Natural killer cell (primary cell): Measurements from ENCODE around the gene RAB1A. TPM values are rescaled to one million over a fixed set of nuclear protein-coding genes. Genes with fewer than 3 reads are reported as not detected.
"Not testable (repeated sequence)": the region's sequence is repeated elsewhere in the genome, so short reads cannot be mapped to it uniquely, and the experiment has no call there.

Source experiments
- ATAC-seq, 3 donors: fragments of 150-1000 bp in 2 of 3; fragments of 200-7000 bp in 1 of 3; cut with Tn5 transposase; 1 replicate in 1 of 3; 2 replicates in 2 of 3; pipeline ENCODE4 v1.10.0; 2021; ENCODE audit warnings: mild to moderate bottlenecking in 2 of 3, moderate library complexity in 2 of 3
- DNase-seq, 2 donors: peaks; one replicate each; pipeline versions ENCODE4 v3.0.0 to v3.0.0-alpha.2; 2013 to 2021; ENCODE audit warnings: mixed read lengths in 1 of 2
- H3K27ac ChIP-seq: one replicate; pipeline ENCODE4 v1.5.1; 2013; ENCODE audit warnings: mild to moderate bottlenecking, low read length
- H3K27me3 ChIP-seq: one replicate; pipeline ENCODE4 v1.6.1; 2013; ENCODE audit warnings: low read length; ENCODE audit not compliant: control insufficient read depth, insufficient read depth
- H3K36me3 ChIP-seq: one replicate; pipeline ENCODE4 v1.6.1; 2013; ENCODE audit warnings: low read length; ENCODE audit not compliant: control insufficient read depth, insufficient read depth
- H3K4me1 ChIP-seq: one replicate; pipeline ENCODE4 v1.6.1; 2013; ENCODE audit warnings: low read length; ENCODE audit not compliant: control insufficient read depth, insufficient read depth
- H3K4me3 ChIP-seq: one replicate; pipeline ENCODE4 v1.5.1; 2013; ENCODE audit warnings: low read length
- H3K9me3 ChIP-seq: one replicate; pipeline ENCODE4 v1.6.1; 2013; ENCODE audit warnings: low read length; ENCODE audit not compliant: control insufficient read depth, insufficient read depth
- H3K27ac Mint-ChIP-seq, 2 donors: one replicate each; pipeline ENCODE4 v1.8.0; 2022; ENCODE audit warnings: mild to moderate bottlenecking in 2 of 2, mixed read lengths in 2 of 2, moderate library complexity in 1 of 2
- H3K27me3 Mint-ChIP-seq, 2 donors: one replicate each; pipeline ENCODE4 v1.8.0; 2022; ENCODE audit warnings: low read depth in 2 of 2, mixed read lengths in 2 of 2
- H3K36me3 Mint-ChIP-seq: one replicate; pipeline ENCODE4 v1.8.0; 2022; ENCODE audit warnings: mixed read lengths
- H3K4me1 Mint-ChIP-seq, 2 donors: one replicate each; pipeline ENCODE4 v1.8.0; 2022; ENCODE audit warnings: mixed read lengths in 2 of 2
- H3K4me3 Mint-ChIP-seq: one replicate; pipeline ENCODE4 v1.8.0; 2022; ENCODE audit warnings: mild to moderate bottlenecking, moderate library complexity, mixed read lengths
- H3K9me3 Mint-ChIP-seq, 2 donors: one replicate each; pipeline ENCODE4 v1.8.0; 2022; ENCODE audit warnings: mixed read lengths in 2 of 2
- CTCF ChIP-seq: fragments of 200-600 bp; IDR thresholded peaks from one replicate; pipeline ENCODE4 v1.8.0; 2022; ENCODE audit warnings: antibody characterized with exemption
- WGBS: methylation state at CpG from one replicate; pipeline ENCODE4 v1.1.7; 2013; ENCODE audit warnings: missing lambda C conversion rate; ENCODE audit not compliant: insufficient coverage; 5-methylcytosine and 5-hydroxymethylcytosine counted together
- intact Hi-C: fragments of 100-400 bp; cut with micrococcal nuclease; formaldehyde crosslinking; loops from one replicate; pipeline ENCODE4 v1.14.2; 2022
- total RNA-seq, 4 donors: library from RNA; stranded (reverse); fragments of 120-200 nt in 1 of 4; gene quantifications; one replicate each; pipeline versions ENCODE4 v1.2.3 to v1.2.4, GENCODE V29; 2013 to 2022

Gene RAB1A
- total RNA-seq, 3 donors from 2014 or later (not counting 1 experiment from before 2014, with no cell fraction given), result 83.5 to 101 (median 93.6) TPM

GRCh38 chr2:65172994-65173790 lies 43.3 kb upstream of the RAB1A start:
- no peak overlapping the region for H3K4me3 ChIP-seq
- H3K27ac ChIP-seq, result no peak overlapping the region
- H3K27me3 ChIP-seq, result no peaks in the 10 kb centered on the region
- H3K36me3 Mint-ChIP-seq, result no peaks in the 10 kb centered on the region
- peaks cover 0 to 2% of the 10 kb centered on the region in 2 donors for H3K27me3 Mint-ChIP-seq
- no peaks in the 10 kb centered on the region for H3K4me1 Mint-ChIP-seq
- no peak for ATAC-seq
- no peak for DNase-seq
- H3K4me1 ChIP-seq, result no peaks in the 10 kb centered on the region
- intact Hi-C loops, result no loop called here
- H3K4me3 Mint-ChIP-seq, result no peak overlapping the region
- 96% methylated on average over 8 of the region's 12 CpGs for WGBS
- no peaks in the 10 kb centered on the region for H3K36me3 ChIP-seq
- H3K27ac Mint-ChIP-seq, result no peak overlapping the region
- H3K9me3 ChIP-seq, result no peaks in the 10 kb centered on the region
- TF ChIP-seq CTCF, result no peak
- no peaks in the 10 kb centered on the region for H3K9me3 Mint-ChIP-seq

- H3K9me3 Mint-ChIP-seq, H3K36me3 ChIP-seq, ATAC-seq, intact Hi-C loops, H3K27me3 ChIP-seq, H3K9me3 ChIP-seq, H3K27me3 Mint-ChIP-seq, H3K4me1 Mint-ChIP-seq, H3K4me1 ChIP-seq, DNase-seq, H3K36me3 Mint-ChIP-seq, H3K4me3 ChIP-seq, H3K27ac Mint-ChIP-seq, H3K27ac ChIP-seq, H3K4me3 Mint-ChIP-seq: not testable (repeated sequence)
- WGBS, result 87% methylated on average over 14 of the region's 14 CpGs
Measured at GRCh38 chr2:65170611-65171477, 40.9 kb upstream of the RAB1A start.

- H3K27me3 Mint-ChIP-seq, result no peaks in the 10 kb centered on the region
- 89% methylated on average over 4 of the region's 4 CpGs for WGBS
- no peak for TF ChIP-seq CTCF
- Histone ChIP-seq H3K27me3 (no peaks in the 10 kb centered on the region), H3K27ac (no peak overlapping the region), H3K4me3 (no peak overlapping the region), H3K9me3 (no peaks in the 10 kb centered on the region), H3K4me1 (no peaks in the 10 kb centered on the region), H3K36me3 (no peaks in the 10 kb centered on the region)
- DNase-seq (no peak), ATAC-seq (no peak)
- intact Hi-C loops, result loop anchor here (1.0 kb wide), 1 partner anchor 105 kb away; no protein-coding TSS in a partner anchor
- H3K36me3 Mint-ChIP-seq, result no peaks in the 10 kb centered on the region
- no peaks in the 10 kb centered on the region for H3K4me1 Mint-ChIP-seq
- no peak overlapping the region for H3K4me3 Mint-ChIP-seq
- no peaks in the 10 kb centered on the region for H3K9me3 Mint-ChIP-seq
- no peak overlapping the region for H3K27ac Mint-ChIP-seq
Measured at GRCh38 chr2:65169760-65170136, 39.8 kb upstream of the RAB1A start.

GRCh38 chr2:65165558-65165957 lies 35.7 kb upstream of the RAB1A start:
- no peak overlapping the region for H3K4me3 Mint-ChIP-seq
- intact Hi-C loops, result no loop called here
- H3K4me1 ChIP-seq, result no peaks in the 10 kb centered on the region
- 49% methylated on average over 5 of the region's 7 CpGs for WGBS
- DNase-seq (no peak), ATAC-seq (no peak)
- H3K27me3 ChIP-seq, result no peaks in the 10 kb centered on the region
- no peaks in the 10 kb centered on the region for H3K36me3 ChIP-seq
- no peaks in the 10 kb centered on the region for H3K36me3 Mint-ChIP-seq
- H3K9me3 ChIP-seq, result no peaks in the 10 kb centered on the region
- H3K9me3 Mint-ChIP-seq, result no peaks in the 10 kb centered on the region
- peaks cover 0 to 6% of the 10 kb centered on the region in 2 donors for H3K27me3 Mint-ChIP-seq
- no peak overlapping the region for H3K27ac ChIP-seq
- TF ChIP-seq CTCF, result no peak
- H3K4me3 ChIP-seq, result no peak overlapping the region
- peaks cover 0 to 4% of the 10 kb centered on the region in 2 donors for H3K4me1 Mint-ChIP-seq
- H3K27ac Mint-ChIP-seq, result no peak overlapping the region
